Activated CD8-positive, alpha-beta memory T cell treated with anti-CD3 and anti-CD28 coated beads for 4 hours (primary cell): ENCODE data around the gene CUEDC1.
A peak's percentile ranks its signal among the peaks of the same experiment; 100 is the strongest.

Experiments
- DNase-seq, 2 donors: peaks; one replicate each; pipeline ENCODE4 v3.0.0-alpha.2; 2020; ENCODE audit warnings: low read depth in 2 of 2

Gene CUEDC1

GRCh38 chr17:57833179-57833939, 121.9 kb downstream of the CUEDC1 start:
- DNase-seq: peak; percentile 30 to 45

GRCh38 chr17:57832314-57833178, 122.7 kb downstream of the CUEDC1 start:
- no peak for DNase-seq

GRCh38 chr17:57830880-57831279, 124.3 kb downstream of the CUEDC1 start:
- DNase-seq: no peak

- DNase-seq: no peak
Observed at GRCh38 chr17:57823469-57824401, 131.5 kb downstream of the CUEDC1 start.

- no peak for DNase-seq
Observed at GRCh38 chr17:57819867-57820266, 135.3 kb downstream of the CUEDC1 start.

- DNase-seq: no peak
Observed at GRCh38 chr17:57819285-57819684, 135.9 kb downstream of the CUEDC1 start.

GRCh38 chr17:57818066-57818465, 137.1 kb downstream of the CUEDC1 start:
- no peak for DNase-seq

- DNase-seq: no peak
Observed at GRCh38 chr17:57817299-57817698, 137.9 kb downstream of the CUEDC1 start.

- no peak for DNase-seq
Observed at GRCh38 chr17:57814421-57814820, 140.8 kb downstream of the CUEDC1 start.

GRCh38 chr17:57811638-57812280, 143.5 kb downstream of the CUEDC1 start:
- no peak for DNase-seq
